Sigmoid colon (tissue), 7 donors: ENCODE measurements around the gene ALOX5. TPM values are rescaled to one million over a fixed set of nuclear protein-coding genes. Genes with fewer than 3 reads are reported as not detected.

Experiments
- DNase-seq: peaks from one replicate; pipeline ENCODE4 v3.0.0-alpha.2; 2019
- H3K27ac ChIP-seq, 4 donors: fragments of 200-600 bp; sonication (generic); one replicate each; pipeline ENCODE4 v1.5.1; 2016 to 2019; ENCODE audit warnings: mild to moderate bottlenecking in 1 of 4
- H3K27me3 ChIP-seq, 3 donors: fragments of 200-600 bp; sonication (generic); one replicate each; pipeline ENCODE4 v1.5.1; 2019; ENCODE audit warnings: mild to moderate bottlenecking in 1 of 3
- H3K36me3 ChIP-seq, 4 donors: fragments of 200-600 bp; sonication (generic); one replicate each; pipeline ENCODE4 v1.5.1; 2016 to 2019
- H3K4me1 ChIP-seq, 4 donors: fragments of 200-600 bp; sonication (generic); one replicate each; pipeline ENCODE4 v1.5.1; 2017 to 2019
- H3K4me3 ChIP-seq, 4 donors: fragments of 200-600 bp; sonication (generic); one replicate each; pipeline ENCODE4 v1.5.1; 2017 to 2019; ENCODE audit warnings: mild to moderate bottlenecking in 2 of 4, moderate library complexity in 1 of 4
- H3K9me3 ChIP-seq, 4 donors: fragments of 200-600 bp in 3 of 4; sonication (generic) in 3 of 4; one replicate each; pipeline versions ENCODE4 v1.5.1 to v1.6.1; 2013 to 2019
- EP300 ChIP-seq, 4 donors: sonication (generic); formaldehyde crosslinking; IDR thresholded peaks; one replicate each; pipeline ENCODE4 v1.6.1; 2017; ENCODE audit warnings: antibody characterized with exemption in 4 of 4
- POLR2A ChIP-seq, 2 donors: fragments of 450-650 bp; IDR thresholded peaks; one replicate each; pipeline ENCODE4 v1.6.1; 2016; ENCODE audit warnings: antibody characterized with exemption in 2 of 2, mild to moderate bottlenecking in 2 of 2, moderate library complexity in 2 of 2
- POLR2AphosphoS5 ChIP-seq, 4 donors: sonication (generic); formaldehyde crosslinking; IDR thresholded peaks; one replicate each; pipeline ENCODE4 v1.6.1; 2017; ENCODE audit warnings: antibody characterized with exemption in 4 of 4
- WGBS, 2 donors: extraction: QIAGEN DNeasy Blood & Tissue Kit; methylation state at CpG; one replicate each; pipeline ENCODE4 v1.1.7; 2013; 5-methylcytosine and 5-hydroxymethylcytosine counted together
- intact Hi-C: fragments of 100-400 bp; cut with DNase I; formaldehyde crosslinking; loops from one replicate; pipeline ENCODE4 v1.15.1; 2023
- polyA plus RNA-seq, 3 donors: library from polyadenylated mRNA; stranded (reverse); fragments of 200-250 nt; gene quantifications; one replicate each; pipeline ENCODE4 v1.2.3, GENCODE V29; 2013
- total RNA-seq, 4 donors: library from RNA; depleted of rRNA; stranded (reverse); fragments of >200 nt; gene quantifications; one replicate each; pipeline ENCODE4 v1.1.0, GENCODE V29; 2016
- TF ChIP-seq, protein P1 (sequence below), 4 experiments: fragments of 450-650 bp in 3 of 4; fragments of 200-600 bp in 1 of 4; IDR thresholded peaks; one replicate each; pipeline ENCODE4 v1.5.1; 2016 to 2019; ENCODE audit warnings: antibody characterized with exemption in 4 of 4, mild to moderate bottlenecking in 3 of 4, moderate library complexity in 2 of 4
- donor health status: healthy with polysubstance abuse.
- donor health status: Bipolar disorder and iron deficiency.
- donor health status: healthy.

ALOX5 gene
- total and polyA plus RNA-seq, 7 donors: 7.2 to 31.9 (median 23.2) TPM

DNA sequence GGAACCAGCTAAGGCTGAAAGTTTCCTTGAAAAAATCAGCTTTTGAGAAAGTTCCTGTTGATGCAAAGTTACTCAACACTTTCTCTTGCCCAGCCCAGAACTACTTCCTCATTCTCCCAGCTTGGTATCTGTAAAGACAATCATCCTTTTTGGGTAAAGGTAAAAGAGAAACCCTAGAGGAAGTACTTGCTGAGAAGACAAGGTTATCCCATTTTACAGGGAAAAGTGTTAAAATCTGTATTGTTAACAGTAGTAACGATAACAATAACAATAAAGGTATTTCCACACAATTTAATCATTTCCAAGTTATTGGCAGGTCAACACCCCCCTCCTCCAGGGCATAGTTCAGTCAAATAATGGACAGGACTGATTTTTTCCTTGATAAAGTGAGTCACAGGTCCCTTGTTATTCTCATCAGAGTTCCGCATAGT is 2.4 kb downstream of the ALOX5 start:
- DNase-seq: no peak
- no peaks in the 10 kb centered on the region for H3K9me3 ChIP-seq
- TF ChIP-seq, protein P1, sequence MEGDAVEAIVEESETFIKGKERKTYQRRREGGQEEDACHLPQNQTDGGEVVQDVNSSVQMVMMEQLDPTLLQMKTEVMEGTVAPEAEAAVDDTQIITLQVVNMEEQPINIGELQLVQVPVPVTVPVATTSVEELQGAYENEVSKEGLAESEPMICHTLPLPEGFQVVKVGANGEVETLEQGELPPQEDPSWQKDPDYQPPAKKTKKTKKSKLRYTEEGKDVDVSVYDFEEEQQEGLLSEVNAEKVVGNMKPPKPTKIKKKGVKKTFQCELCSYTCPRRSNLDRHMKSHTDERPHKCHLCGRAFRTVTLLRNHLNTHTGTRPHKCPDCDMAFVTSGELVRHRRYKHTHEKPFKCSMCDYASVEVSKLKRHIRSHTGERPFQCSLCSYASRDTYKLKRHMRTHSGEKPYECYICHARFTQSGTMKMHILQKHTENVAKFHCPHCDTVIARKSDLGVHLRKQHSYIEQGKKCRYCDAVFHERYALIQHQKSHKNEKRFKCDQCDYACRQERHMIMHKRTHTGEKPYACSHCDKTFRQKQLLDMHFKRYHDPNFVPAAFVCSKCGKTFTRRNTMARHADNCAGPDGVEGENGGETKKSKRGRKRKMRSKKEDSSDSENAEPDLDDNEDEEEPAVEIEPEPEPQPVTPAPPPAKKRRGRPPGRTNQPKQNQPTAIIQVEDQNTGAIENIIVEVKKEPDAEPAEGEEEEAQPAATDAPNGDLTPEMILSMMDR (IDR thresholded peaks at IDR 0.05): no peak
- no peak for TF ChIP-seq POLR2A (IDR thresholded peaks at IDR 0.05)
- no peak overlapping the region for H3K27ac ChIP-seq
- no peak overlapping the region for H3K4me3 ChIP-seq
- WGBS, 2 donors: 41 to 58% methylated on average over 2 of the region's 2 CpGs
- peaks cover 0 to 65% (median 35%) of the 10 kb centered on the region in 3 donors for H3K27me3 ChIP-seq
- intact Hi-C loops: no loop called here
- H3K36me3 ChIP-seq: no peaks in the 10 kb centered on the region
- H3K4me1 ChIP-seq: peaks cover 0 to 25% (median 23%) of the 10 kb centered on the region in 4 donors

DNA sequence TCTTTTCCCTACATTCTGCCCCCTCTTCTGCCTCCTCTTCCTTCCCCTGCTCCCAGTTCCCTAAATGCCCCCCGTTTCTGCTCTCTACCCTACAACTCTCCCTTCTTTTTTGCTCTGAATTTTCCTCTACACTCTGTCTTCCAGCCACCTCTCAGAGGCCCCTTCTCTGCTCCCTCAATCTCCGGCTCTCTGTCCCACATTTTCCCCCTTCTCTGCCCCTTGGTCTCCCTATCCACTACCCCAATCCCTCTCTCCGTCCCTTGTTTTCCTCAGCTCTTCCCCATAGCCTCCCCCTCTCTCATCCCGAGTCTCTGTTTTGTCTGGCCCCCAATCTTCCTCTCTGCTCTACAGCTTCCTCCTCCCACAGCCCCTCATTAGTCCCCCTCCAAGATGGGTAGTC is 3.3 kb downstream of the ALOX5 start:
- WGBS, 2 donors: 77 to 84% methylated on average over 4 of the region's 4 CpGs
- no peaks in the 10 kb centered on the region for H3K9me3 ChIP-seq
- H3K4me3 ChIP-seq: no peak overlapping the region
- peaks cover 0 to 25% (median 23%) of the 10 kb centered on the region in 4 donors for H3K4me1 ChIP-seq
- H3K36me3 ChIP-seq: no peaks in the 10 kb centered on the region
- TF ChIP-seq POLR2A (IDR thresholded peaks at IDR 0.05) (no peak), POLR2AphosphoS5 (IDR thresholded peaks at IDR 0.05) (no peak), EP300 (IDR thresholded peaks at IDR 0.05) (no peak)
- TF ChIP-seq, protein P1 (IDR thresholded peaks at IDR 0.05): no peak
- H3K27ac ChIP-seq: no peak overlapping the region
- DNase-seq: no peak
- intact Hi-C loops: no loop called here
- H3K27me3 ChIP-seq: peaks cover 0 to 66% (median 35%) of the 10 kb centered on the region in 3 donors

DNA sequence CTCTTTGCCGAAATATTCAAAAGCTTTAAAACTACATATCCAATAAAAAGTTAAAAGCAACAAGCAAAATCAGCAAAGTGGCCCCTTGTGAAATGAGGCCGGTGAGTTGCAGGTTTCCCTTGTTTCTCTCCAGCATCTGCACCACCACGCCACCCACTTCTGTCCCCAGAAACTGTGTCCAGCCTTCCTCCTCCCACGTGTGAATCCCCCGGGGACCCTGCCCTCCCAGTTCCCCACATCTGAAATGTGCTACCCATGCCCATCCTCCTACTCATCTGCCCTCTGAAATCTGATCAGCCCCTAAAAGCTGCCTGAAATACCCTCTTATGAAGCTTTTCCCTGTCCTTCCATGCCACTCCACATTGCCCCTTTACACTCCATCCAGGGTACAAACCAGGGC is 3.8 kb downstream of the ALOX5 start:
- no peak overlapping the region for H3K4me3 ChIP-seq
- 74 to 87% methylated on average over 5 of the region's 5 CpGs for whole genome bisulfite sequencing, 2 donors
- H3K27me3 ChIP-seq: peaks cover 0 to 66% (median 35%) of the 10 kb centered on the region in 3 donors
- intact Hi-C loops: no loop called here
- no peaks in the 10 kb centered on the region for H3K9me3 ChIP-seq
- peaks cover 0 to 23% (median 23%) of the 10 kb centered on the region in 4 donors for H3K4me1 ChIP-seq
- TF ChIP-seq, protein P1 (IDR thresholded peaks at IDR 0.05): no peak
- no peak for TF ChIP-seq POLR2AphosphoS5 (IDR thresholded peaks at IDR 0.05)
- TF ChIP-seq EP300 (IDR thresholded peaks at IDR 0.05): no peak
- DNase-seq: no peak
- H3K27ac ChIP-seq: no peak overlapping the region
- H3K36me3 ChIP-seq: no peaks in the 10 kb centered on the region

DNA sequence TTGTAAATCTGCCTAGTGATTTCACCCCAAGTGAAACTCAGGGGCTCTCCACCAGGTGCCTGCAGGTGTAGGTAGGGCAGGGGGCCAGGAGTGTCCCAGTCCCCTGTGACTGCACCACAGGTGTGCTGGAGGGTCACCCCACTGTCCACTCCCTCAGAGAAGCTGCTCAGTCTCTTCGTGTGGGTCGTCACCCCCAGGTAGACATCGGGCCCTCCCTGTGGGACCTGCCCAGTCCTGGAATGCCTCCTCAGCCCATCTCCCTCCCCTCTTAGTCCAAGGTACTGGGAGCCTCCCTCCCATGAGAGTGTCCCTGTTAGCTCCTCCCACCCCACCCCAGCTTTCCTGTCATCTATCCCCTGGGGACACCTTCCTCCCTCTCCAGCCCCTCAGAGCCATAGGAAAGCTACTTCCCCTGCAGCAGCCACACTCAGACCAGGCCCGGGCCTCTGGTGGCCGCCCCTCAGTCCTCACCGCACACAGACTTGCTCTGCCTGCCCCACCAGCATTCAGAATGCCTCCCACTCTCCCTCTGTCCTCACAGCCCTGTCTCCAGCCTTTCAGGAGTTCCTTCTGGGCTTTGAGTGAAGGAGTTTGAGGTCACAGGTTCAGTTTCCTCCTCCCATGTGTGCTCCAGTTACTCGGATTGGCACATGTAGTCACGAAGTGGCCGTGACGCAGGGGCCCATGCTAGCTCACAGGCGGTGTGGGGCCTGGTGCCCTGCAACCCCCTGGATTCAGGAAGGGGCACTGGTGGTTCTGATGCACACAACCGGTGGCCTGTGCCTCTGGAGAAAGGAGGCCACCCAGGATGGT is 5.1 kb downstream of the ALOX5 start:
- TF ChIP-seq POLR2AphosphoS5 (IDR thresholded peaks at IDR 0.05) (no peak), EP300 (IDR thresholded peaks at IDR 0.05) (no peak), POLR2A (IDR thresholded peaks at IDR 0.05) (no peak)
- 80 to 81% methylated on average over 12 of the region's 12 CpGs for WGBS, 2 donors
- no peaks in the 10 kb centered on the region for H3K36me3 ChIP-seq
- no peak for DNase-seq
- peaks cover 0 to 12% (median 10%) of the 10 kb centered on the region in 4 donors for H3K4me1 ChIP-seq
- intact Hi-C loops: no loop called here
- H3K27me3 ChIP-seq: peaks cover 0 to 66% (median 34%) of the 10 kb centered on the region in 3 donors
- H3K9me3 ChIP-seq: no peaks in the 10 kb centered on the region
- no peak overlapping the region for H3K4me3 ChIP-seq
- H3K27ac ChIP-seq: peak overlapping the region in 1 of 4 donors; percentile 54

DNA sequence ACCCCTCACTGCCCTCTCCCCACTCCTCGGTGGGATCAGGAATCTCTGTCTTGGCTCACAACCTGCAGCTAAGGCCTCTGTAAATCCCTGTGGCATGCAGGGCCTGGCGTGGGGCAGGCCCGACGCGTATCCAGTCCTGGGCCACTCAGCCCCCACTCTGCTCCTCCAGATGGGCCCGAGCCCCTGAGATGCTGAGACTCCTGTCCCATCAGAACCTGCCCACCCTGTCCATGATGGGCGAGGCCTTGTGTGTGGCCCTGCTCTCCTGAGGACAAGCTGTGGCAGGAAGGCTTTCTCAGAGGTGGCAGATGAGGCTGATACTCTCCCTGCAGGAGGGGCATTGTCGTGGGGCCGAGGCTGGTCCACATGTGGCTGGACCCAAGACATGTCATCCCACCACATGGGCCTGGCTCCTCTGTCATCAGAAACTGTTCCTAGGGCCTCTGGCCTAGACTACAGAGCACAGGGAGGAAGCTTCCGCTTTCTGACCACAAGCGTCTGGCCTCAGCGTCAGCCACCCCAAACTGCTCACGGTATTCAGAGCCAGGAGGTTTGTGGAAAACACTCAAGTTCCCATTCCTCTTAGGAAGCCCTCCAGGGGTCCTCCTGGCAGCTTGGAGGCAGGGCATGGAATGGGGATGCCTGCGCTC is 6.0 kb downstream of the ALOX5 start:
- Histone ChIP-seq H3K4me1 (peaks cover 0 to 3% (median 1%) of the 10 kb centered on the region in 4 donors), H3K27me3 (peaks cover 0 to 61% (median 28%) of the 10 kb centered on the region in 3 donors), H3K9me3 (no peaks in the 10 kb centered on the region), H3K36me3 (no peaks in the 10 kb centered on the region), H3K27ac (peak overlapping the region in 2 of 4 donors; percentile 36 to 54), H3K4me3 (no peak overlapping the region)
- peak; percentile 81 for DNase-seq
- TF ChIP-seq EP300 (IDR thresholded peaks at IDR 0.05): no peak
- TF ChIP-seq, protein P1 (IDR thresholded peaks at IDR 0.05): no peak
- peak in 1 of 4 donors; percentile 33 for TF ChIP-seq POLR2AphosphoS5 (IDR thresholded peaks at IDR 0.05)
- no peak for TF ChIP-seq POLR2A (IDR thresholded peaks at IDR 0.05)
- WGBS, 2 donors: 81 to 89% methylated on average over 14 of the region's 14 CpGs
- intact Hi-C loops: no loop called here
